ENCODE data around the gene LRRC49. TPM values are rescaled to one million over a fixed set of nuclear protein-coding genes. Genes with fewer than 3 reads are reported as not detected.
A peak's percentile ranks its signal among the peaks of the same experiment; 100 is the strongest.

The LRRC49 gene
- total RNA-seq, 5 donors from 2014 or later (not counting 1 experiment from before 2014, with no cell fraction given): 0.16 to 0.77 (median 0.51) TPM; not detected in 1

- no peak for ATAC-seq (replicated peaks in 1 of 4)
- Mint-ChIP-seq H3K4me3 (no peak overlapping the region), H3K36me3 (no peaks in the 10 kb centered on the region), H3K27me3 (peaks cover 51 to 53% of the 10 kb centered on the region in 2 donors), H3K9me3 (peaks cover 0 to 4% (median 0%) of the 10 kb centered on the region in 3 donors), H3K27ac (no peak overlapping the region), H3K4me1 (no peaks in the 10 kb centered on the region)
- ChIA-PET CTCF (no interaction called here), POLR2A (no interaction called here)
- Histone ChIP-seq H3K4me3 (ENCODE audit: control insufficient read depth in 1 of 2, extremely low read depth in 1 of 2, low read length in 1 of 2) (no peak overlapping the region), H3K27ac (ENCODE audit: low read length) (no peak overlapping the region), H3K4me1 (ENCODE audit: control insufficient read depth in 1 of 2, extremely low read depth in 1 of 2, insufficient read depth in 2 of 2, low read length in 2 of 2) (no peaks in the 10 kb centered on the region), H3K9me3 (no peaks in the 10 kb centered on the region), H3K36me3 (ENCODE audit: control insufficient read depth in 2 of 2, extremely low read depth in 1 of 2, insufficient read depth in 1 of 2, low read length in 1 of 2) (no peaks in the 10 kb centered on the region), H3K27me3 (replicated peaks in 1 of 2; ENCODE audit: control insufficient read depth in 2 of 2, extremely low read depth in 1 of 2, insufficient read depth in 2 of 2, low read length in 1 of 2) (peaks cover 0 to 5% of the 10 kb centered on the region in 2 experiments)
- 70% methylated on average over 2 of the region's 2 CpGs for WGBS (ENCODE audit: insufficient coverage)
- no peak for DNase-seq
Observed at GRCh38 chr15:70876683-70877082, 15.9 kb upstream of the LRRC49 start.

DNA sequence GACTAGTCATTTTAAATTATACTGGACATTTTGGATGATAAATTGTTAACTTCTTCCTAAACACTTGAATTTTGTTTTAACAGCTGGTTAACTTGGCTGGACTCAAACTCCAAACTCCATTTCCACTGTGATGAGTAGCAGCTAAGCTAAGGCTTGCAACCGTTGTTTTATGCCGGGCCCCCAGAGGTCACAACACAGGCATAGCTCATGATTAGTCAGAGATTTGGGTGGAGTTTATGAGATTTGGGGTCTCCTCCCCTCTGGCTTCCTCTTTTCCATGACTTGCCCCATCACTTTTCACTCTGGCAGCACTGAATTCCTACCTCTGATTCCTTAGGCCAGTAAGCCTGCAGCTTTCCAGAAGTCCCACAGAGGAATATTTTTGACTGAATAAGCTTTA lies 13.2 kb upstream of the LRRC49 start:
- Histone ChIP-seq H3K27ac (ENCODE audit: low read length) (no peak overlapping the region), H3K9me3 (no peaks in the 10 kb centered on the region), H3K27me3 (replicated peaks in 1 of 2; ENCODE audit: control insufficient read depth in 2 of 2, extremely low read depth in 1 of 2, insufficient read depth in 2 of 2, low read length in 1 of 2) (peaks cover 0 to 8% of the 10 kb centered on the region in 2 experiments), H3K4me3 (ENCODE audit: control insufficient read depth in 1 of 2, extremely low read depth in 1 of 2, low read length in 1 of 2) (no peak overlapping the region), H3K4me1 (ENCODE audit: control insufficient read depth in 1 of 2, extremely low read depth in 1 of 2, insufficient read depth in 2 of 2, low read length in 2 of 2) (peaks cover 0 to 3% of the 10 kb centered on the region in 2 experiments), H3K36me3 (ENCODE audit: control insufficient read depth in 2 of 2, extremely low read depth in 1 of 2, insufficient read depth in 1 of 2, low read length in 1 of 2) (no peaks in the 10 kb centered on the region)
- CTCF ChIA-PET: no interaction called here
- WGBS (ENCODE audit: insufficient coverage): no CpG with 5 or more reads among the region's 2 CpGs
- Mint-ChIP-seq H3K4me1 (no peaks in the 10 kb centered on the region), H3K36me3 (no peaks in the 10 kb centered on the region), H3K27me3 (peaks cover 40 to 55% of the 10 kb centered on the region in 2 donors), H3K4me3 (no peak overlapping the region), H3K27ac (no peak overlapping the region), H3K9me3 (no peaks in the 10 kb centered on the region)
- POLR2A ChIA-PET: no interaction called here
- ATAC-seq (replicated peaks in 1 of 4) (no peak), DNase-seq (no peak)

GRCh38 chr15:70880781-70881180 lies 11.8 kb upstream of the LRRC49 start:
- POLR2A ChIA-PET: no interaction called here
- Histone ChIP-seq H3K9me3 (no peaks in the 10 kb centered on the region), H3K4me3 (ENCODE audit: control insufficient read depth in 1 of 2, extremely low read depth in 1 of 2, low read length in 1 of 2) (no peak overlapping the region), H3K27ac (ENCODE audit: low read length) (no peak overlapping the region), H3K36me3 (ENCODE audit: control insufficient read depth in 2 of 2, extremely low read depth in 1 of 2, insufficient read depth in 1 of 2, low read length in 1 of 2) (no peaks in the 10 kb centered on the region), H3K27me3 (replicated peaks in 1 of 2; ENCODE audit: control insufficient read depth in 2 of 2, extremely low read depth in 1 of 2, insufficient read depth in 2 of 2, low read length in 1 of 2) (peaks cover 0 to 8% of the 10 kb centered on the region in 2 experiments), H3K4me1 (ENCODE audit: control insufficient read depth in 1 of 2, extremely low read depth in 1 of 2, insufficient read depth in 2 of 2, low read length in 2 of 2) (peaks cover 0 to 3% of the 10 kb centered on the region in 2 experiments)
- Mint-ChIP-seq H3K27me3 (peaks cover 37 to 50% of the 10 kb centered on the region in 2 donors), H3K27ac (no peak overlapping the region), H3K4me3 (no peak overlapping the region), H3K4me1 (no peaks in the 10 kb centered on the region), H3K9me3 (no peaks in the 10 kb centered on the region), H3K36me3 (no peaks in the 10 kb centered on the region)
- ATAC-seq (replicated peaks in 1 of 4) (no peak), DNase-seq (no peak)
- no CpG with 5 or more reads among the region's 2 CpGs for WGBS (ENCODE audit: insufficient coverage)
- CTCF ChIA-PET: no interaction called here

- no peak overlapping the region for H3K27ac Mint-ChIP-seq
- H3K9me3 Mint-ChIP-seq: no peaks in the 10 kb centered on the region
- Histone ChIP-seq H3K27me3 (replicated peaks in 1 of 2; ENCODE audit: control insufficient read depth in 2 of 2, extremely low read depth in 1 of 2, insufficient read depth in 2 of 2, low read length in 1 of 2) (peaks cover 0 to 8% of the 10 kb centered on the region in 2 experiments), H3K4me1 (ENCODE audit: control insufficient read depth in 1 of 2, extremely low read depth in 1 of 2, insufficient read depth in 2 of 2, low read length in 2 of 2) (peaks cover 0 to 3% of the 10 kb centered on the region in 2 experiments), H3K4me3 (ENCODE audit: control insufficient read depth in 1 of 2, extremely low read depth in 1 of 2, low read length in 1 of 2) (no peak overlapping the region), H3K9me3 (no peaks in the 10 kb centered on the region), H3K27ac (ENCODE audit: low read length) (no peak overlapping the region), H3K36me3 (ENCODE audit: control insufficient read depth in 2 of 2, extremely low read depth in 1 of 2, insufficient read depth in 1 of 2, low read length in 1 of 2) (no peaks in the 10 kb centered on the region)
- DNase-seq (no peak), ATAC-seq (replicated peaks in 1 of 4) (no peak)
- H3K27me3 Mint-ChIP-seq: peaks cover 30 to 48% of the 10 kb centered on the region in 2 donors
- H3K36me3 Mint-ChIP-seq: no peaks in the 10 kb centered on the region
- H3K4me3 Mint-ChIP-seq: no peak overlapping the region
- ChIA-PET CTCF (no interaction called here), POLR2A (no interaction called here)
- no CpG with 5 or more reads among the region's 2 CpGs for WGBS (ENCODE audit: insufficient coverage)
- no peaks in the 10 kb centered on the region for H3K4me1 Mint-ChIP-seq
Observed at GRCh38 chr15:70882361-70882760, 10.3 kb upstream of the LRRC49 start.

- no peaks in the 10 kb centered on the region for H3K9me3 ChIP-seq
- no peaks in the 10 kb centered on the region for H3K36me3 ChIP-seq (ENCODE audit: control insufficient read depth in 2 of 2, extremely low read depth in 1 of 2, insufficient read depth in 1 of 2, low read length in 1 of 2)
- H3K4me1 ChIP-seq (ENCODE audit: control insufficient read depth in 1 of 2, extremely low read depth in 1 of 2, insufficient read depth in 2 of 2, low read length in 2 of 2): peaks cover 8 to 17% of the 10 kb centered on the region in 2 experiments
- no peak overlapping the region for H3K27ac ChIP-seq (ENCODE audit: low read length)
- DNase-seq (no peak), ATAC-seq (replicated peaks in 1 of 4) (no peak)
- H3K4me3 ChIP-seq (ENCODE audit: control insufficient read depth in 1 of 2, extremely low read depth in 1 of 2, low read length in 1 of 2): peak overlapping the region; percentile 53
- ChIA-PET CTCF (no interaction called here), POLR2A (interaction anchor here in 1 of 2 donors (0.6 kb wide), 1 partner anchor 10 kb away, joined by 3 read pairs; no protein-coding TSS in a partner anchor)
- H3K4me3 Mint-ChIP-seq: peak overlapping the region; percentile 75 to 82 (median 78)
- no peaks in the 10 kb centered on the region for H3K36me3 Mint-ChIP-seq
- peaks cover 0 to 6% (median 0%) of the 10 kb centered on the region in 3 donors for H3K9me3 Mint-ChIP-seq
- peaks cover 0 to 20% of the 10 kb centered on the region in 2 experiments for H3K27me3 ChIP-seq (replicated peaks in 1 of 2; ENCODE audit: control insufficient read depth in 2 of 2, extremely low read depth in 1 of 2, insufficient read depth in 2 of 2, low read length in 1 of 2)
- peaks cover 10 to 14% (median 13%) of the 10 kb centered on the region in 3 donors for H3K4me1 Mint-ChIP-seq
- peaks cover 48 to 59% of the 10 kb centered on the region in 2 donors for H3K27me3 Mint-ChIP-seq
- WGBS (ENCODE audit: insufficient coverage): 0% methylated on average over 3 of the region's 10 CpGs
- no peak overlapping the region for H3K27ac Mint-ChIP-seq
Observed at GRCh38 chr15:70892912-70893560, 410 bp downstream of the LRRC49 start.

DNA sequence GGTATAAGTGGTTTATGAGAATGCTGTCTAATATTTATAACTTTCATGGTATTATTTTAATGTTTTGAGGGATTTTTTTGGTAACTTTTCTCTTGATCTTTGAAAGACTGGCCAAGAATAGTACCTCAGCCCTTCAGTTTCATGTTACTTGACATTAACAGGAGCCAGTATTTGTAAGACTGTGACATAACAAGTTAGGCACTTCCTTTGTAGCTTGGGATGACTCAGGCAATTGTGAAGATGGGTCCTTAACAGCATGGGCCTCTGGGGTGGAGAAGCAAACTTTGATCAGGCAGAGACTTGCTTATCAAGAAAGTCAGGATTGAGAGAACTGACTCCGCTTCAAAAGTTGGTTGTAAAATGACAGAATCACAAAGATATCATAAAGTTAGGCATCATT lies 9.5 kb downstream of the LRRC49 start:
- peaks cover 22 to 26% of the 10 kb centered on the region in 2 donors for H3K27me3 Mint-ChIP-seq
- 100% methylated on average over 1 of the region's 1 CpG for WGBS (ENCODE audit: insufficient coverage)

More for the DNA sequence above, 9.5 kb downstream of the LRRC49 start:
- Histone ChIP-seq H3K9me3 (no peaks in the 10 kb centered on the region), H3K4me3 (ENCODE audit: control insufficient read depth in 1 of 2, extremely low read depth in 1 of 2, low read length in 1 of 2) (no peak overlapping the region), H3K27me3 (replicated peaks in 1 of 2; ENCODE audit: control insufficient read depth in 2 of 2, extremely low read depth in 1 of 2, insufficient read depth in 2 of 2, low read length in 1 of 2) (peaks cover 0 to 4% of the 10 kb centered on the region in 2 experiments), H3K4me1 (ENCODE audit: control insufficient read depth in 1 of 2, extremely low read depth in 1 of 2, insufficient read depth in 2 of 2, low read length in 2 of 2) (no peaks in the 10 kb centered on the region), H3K27ac (ENCODE audit: low read length) (no peak overlapping the region), H3K36me3 (ENCODE audit: control insufficient read depth in 2 of 2, extremely low read depth in 1 of 2, insufficient read depth in 1 of 2, low read length in 1 of 2) (no peaks in the 10 kb centered on the region)
- ChIA-PET CTCF (no interaction called here), POLR2A (no interaction called here)
- no peaks in the 10 kb centered on the region for H3K4me1 Mint-ChIP-seq
- ATAC-seq (replicated peaks in 1 of 4): no peak
- H3K36me3 Mint-ChIP-seq: no peaks in the 10 kb centered on the region
- H3K27ac Mint-ChIP-seq: no peak overlapping the region
- no peak for DNase-seq
- no peak overlapping the region for H3K4me3 Mint-ChIP-seq
- H3K9me3 Mint-ChIP-seq: peaks cover 0 to 4% (median 3%) of the 10 kb centered on the region in 3 donors

Data from T-cell (primary cell).